Suprapubic skin (tissue), 4 donors: Measurements from ENCODE around the gene NYAP2. TPM values are rescaled to one million over a fixed set of nuclear protein-coding genes. Genes with fewer than 3 reads are reported as not detected.

Experiments
- DNase-seq, 2 donors: peaks; one replicate each; pipeline ENCODE4 v3.0.0-alpha.2; 2019; ENCODE audit warnings: low spot score in 2 of 2
- H3K27ac ChIP-seq: fragments of 200-600 bp; sonication (generic); one replicate; pipeline ENCODE4 v1.5.1; 2019
- H3K27me3 ChIP-seq: fragments of 200-600 bp; sonication (generic); one replicate; pipeline ENCODE4 v1.5.1; 2019
- H3K36me3 ChIP-seq: fragments of 200-600 bp; sonication (generic); one replicate; pipeline ENCODE4 v1.5.1; 2019
- H3K4me1 ChIP-seq: fragments of 200-600 bp; sonication (generic); one replicate; pipeline ENCODE4 v1.5.1; 2019
- H3K4me3 ChIP-seq: fragments of 200-600 bp; sonication (generic); one replicate; pipeline ENCODE4 v1.5.1; 2019; ENCODE audit warnings: mild to moderate bottlenecking
- H3K9me3 ChIP-seq: fragments of 200-600 bp; sonication (generic); one replicate; pipeline ENCODE4 v1.5.1; 2019
- EP300 ChIP-seq: sonication (generic); formaldehyde crosslinking; IDR thresholded peaks from one replicate; pipeline ENCODE4 v1.6.1; 2017; ENCODE audit warnings: antibody characterized with exemption
- POLR2A ChIP-seq, 2 donors: fragments of 450-650 bp; IDR thresholded peaks; one replicate each; pipeline ENCODE4 v1.6.1; 2017; ENCODE audit warnings: antibody characterized with exemption in 2 of 2, mild to moderate bottlenecking in 2 of 2, moderate library complexity in 2 of 2
- POLR2AphosphoS5 ChIP-seq, 3 donors: sonication (generic); formaldehyde crosslinking; IDR thresholded peaks; one replicate each; pipeline ENCODE4 v1.6.1; 2017; ENCODE audit warnings: antibody characterized with exemption in 3 of 3
- WGBS: methylation state at CpG from one replicate; pipeline ENCODE4 v1.1.5; 2018; 5-methylcytosine and 5-hydroxymethylcytosine counted together
- total RNA-seq, 4 donors: library from RNA; depleted of rRNA; stranded (reverse); fragments of >200 nt; gene quantifications; one replicate each; pipeline ENCODE4 v1.1.0, GENCODE V29; 2016
- TF ChIP-seq, protein P1 (sequence below), 2 donors: fragments of 200-600 bp in 1 of 2; fragments of 450-650 bp in 1 of 2; sonication (generic) in 1 of 2; IDR thresholded peaks; one replicate each; pipeline ENCODE4 v1.5.1; 2016 to 2019; ENCODE audit warnings: antibody characterized with exemption in 2 of 2, mild to moderate bottlenecking in 1 of 2, moderate library complexity in 1 of 2

NYAP2 gene
- total RNA-seq, 4 donors from 2014 or later: 0.11 TPM; not detected in 3

DNA sequence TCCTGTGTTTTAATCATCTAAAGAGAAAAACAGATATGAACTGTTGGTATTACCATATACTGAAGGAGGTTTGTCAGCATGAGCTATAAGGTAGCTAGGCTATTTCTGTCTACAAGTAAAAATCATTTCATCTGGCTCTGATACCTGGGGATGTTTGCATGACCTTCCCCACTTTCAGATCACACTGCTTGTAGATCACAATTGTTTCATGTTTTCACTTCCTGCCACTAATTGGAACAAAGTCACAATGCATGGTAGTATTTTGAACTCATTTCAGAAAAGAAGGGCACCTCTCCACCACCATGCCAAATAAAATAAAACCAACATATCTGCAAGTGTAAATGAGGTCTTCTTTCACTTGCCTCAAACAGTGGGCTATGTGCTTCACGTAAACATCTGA lies 37.8 kb downstream of the NYAP2 start:
- H3K27ac ChIP-seq: no peak overlapping the region
- no peak for TF ChIP-seq EP300
- no peaks in the 10 kb centered on the region for H3K27me3 ChIP-seq
- H3K9me3 ChIP-seq: no peaks in the 10 kb centered on the region
- no peaks in the 10 kb centered on the region for H3K4me1 ChIP-seq
- H3K4me3 ChIP-seq: no peak overlapping the region
- no peak for DNase-seq
- 84% methylated on average over 1 of the region's 1 CpG for WGBS
- no peaks in the 10 kb centered on the region for H3K36me3 ChIP-seq

- Histone ChIP-seq H3K27ac (no peak overlapping the region), H3K4me1 (no peaks in the 10 kb centered on the region), H3K4me3 (no peak overlapping the region), H3K36me3 (no peaks in the 10 kb centered on the region), H3K9me3 (no peaks in the 10 kb centered on the region), H3K27me3 (no peaks in the 10 kb centered on the region)
- 88% methylated on average over 1 of the region's 1 CpG for WGBS
- no peak for DNase-seq
- TF ChIP-seq POLR2A (IDR thresholded peaks at IDR 0.05) (no peak), EP300 (no peak), POLR2AphosphoS5 (IDR thresholded peaks at IDR 0.05) (no peak)
- TF ChIP-seq, protein P1, sequence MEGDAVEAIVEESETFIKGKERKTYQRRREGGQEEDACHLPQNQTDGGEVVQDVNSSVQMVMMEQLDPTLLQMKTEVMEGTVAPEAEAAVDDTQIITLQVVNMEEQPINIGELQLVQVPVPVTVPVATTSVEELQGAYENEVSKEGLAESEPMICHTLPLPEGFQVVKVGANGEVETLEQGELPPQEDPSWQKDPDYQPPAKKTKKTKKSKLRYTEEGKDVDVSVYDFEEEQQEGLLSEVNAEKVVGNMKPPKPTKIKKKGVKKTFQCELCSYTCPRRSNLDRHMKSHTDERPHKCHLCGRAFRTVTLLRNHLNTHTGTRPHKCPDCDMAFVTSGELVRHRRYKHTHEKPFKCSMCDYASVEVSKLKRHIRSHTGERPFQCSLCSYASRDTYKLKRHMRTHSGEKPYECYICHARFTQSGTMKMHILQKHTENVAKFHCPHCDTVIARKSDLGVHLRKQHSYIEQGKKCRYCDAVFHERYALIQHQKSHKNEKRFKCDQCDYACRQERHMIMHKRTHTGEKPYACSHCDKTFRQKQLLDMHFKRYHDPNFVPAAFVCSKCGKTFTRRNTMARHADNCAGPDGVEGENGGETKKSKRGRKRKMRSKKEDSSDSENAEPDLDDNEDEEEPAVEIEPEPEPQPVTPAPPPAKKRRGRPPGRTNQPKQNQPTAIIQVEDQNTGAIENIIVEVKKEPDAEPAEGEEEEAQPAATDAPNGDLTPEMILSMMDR (IDR thresholded peaks at IDR 0.05): no peak
Observed at GRCh38 chr2:225438248-225438647, 38.7 kb downstream of the NYAP2 start.

DNA sequence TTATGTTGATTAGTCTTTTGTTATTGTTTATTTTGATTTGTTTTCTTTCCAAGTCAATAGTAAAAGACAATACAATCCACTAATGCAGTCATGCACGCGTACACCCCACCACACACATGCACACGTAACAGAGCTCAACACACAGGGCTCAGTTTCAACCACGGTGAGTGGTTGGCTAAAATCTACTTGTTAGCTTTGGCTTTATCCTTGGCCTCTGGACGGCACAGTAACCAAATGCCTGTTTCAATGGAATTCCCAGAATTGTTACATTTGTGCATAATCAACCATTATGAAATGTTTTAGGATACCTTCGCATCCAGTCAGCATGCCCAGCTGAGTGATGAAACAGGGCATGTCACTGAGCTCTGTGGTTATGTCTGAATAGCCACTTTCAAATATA lies 53.2 kb downstream of the NYAP2 start:
- Histone ChIP-seq H3K4me1 (no peaks in the 10 kb centered on the region), H3K9me3 (no peaks in the 10 kb centered on the region), H3K27me3 (no peaks in the 10 kb centered on the region), H3K4me3 (no peak overlapping the region), H3K27ac (no peak overlapping the region), H3K36me3 (no peaks in the 10 kb centered on the region)
- 92% methylated on average over 6 of the region's 6 CpGs for WGBS
- TF ChIP-seq, protein P1 (IDR thresholded peaks at IDR 0.05): no peak
- no peak for TF ChIP-seq POLR2A (IDR thresholded peaks at IDR 0.05)
- no peak for TF ChIP-seq EP300
- no peak for TF ChIP-seq POLR2AphosphoS5 (IDR thresholded peaks at IDR 0.05)
- no peak for DNase-seq

DNA sequence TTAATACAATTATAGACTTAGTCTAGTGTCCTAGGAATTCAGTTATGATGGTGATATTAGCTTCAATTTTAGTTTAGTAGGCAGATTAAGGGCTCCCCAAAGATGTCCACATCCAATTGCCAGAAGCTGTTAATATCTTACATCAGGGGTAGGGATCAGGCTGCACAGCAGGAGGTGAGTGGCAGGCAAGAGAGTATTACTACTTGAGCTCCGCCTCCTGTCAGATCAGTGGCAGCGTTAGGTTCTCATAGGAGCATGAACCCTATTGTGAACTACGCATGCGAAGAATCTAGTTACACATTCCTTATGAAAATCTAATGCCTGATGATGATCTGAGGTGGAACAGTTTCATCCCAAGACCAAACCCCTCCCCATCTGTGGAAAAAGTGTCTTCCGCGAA lies 54.9 kb downstream of the NYAP2 start:
- no peak overlapping the region for H3K4me3 ChIP-seq
- no peaks in the 10 kb centered on the region for H3K4me1 ChIP-seq
- H3K27ac ChIP-seq: no peak overlapping the region
- no peak for DNase-seq
- no peaks in the 10 kb centered on the region for H3K36me3 ChIP-seq
- TF ChIP-seq POLR2A (IDR thresholded peaks at IDR 0.05) (no peak), POLR2AphosphoS5 (IDR thresholded peaks at IDR 0.05) (no peak), EP300 (no peak)
- TF ChIP-seq, protein P1 (IDR thresholded peaks at IDR 0.05): no peak
- no peaks in the 10 kb centered on the region for H3K9me3 ChIP-seq
- no peaks in the 10 kb centered on the region for H3K27me3 ChIP-seq
- WGBS: 91% methylated on average over 6 of the region's 6 CpGs

GRCh38 chr2:225456619-225457260 lies 57.2 kb downstream of the NYAP2 start:
- Histone ChIP-seq H3K4me1 (no peaks in the 10 kb centered on the region), H3K9me3 (no peaks in the 10 kb centered on the region), H3K36me3 (no peaks in the 10 kb centered on the region), H3K27me3 (no peaks in the 10 kb centered on the region), H3K27ac (no peak overlapping the region), H3K4me3 (no peak overlapping the region)
- no peak for DNase-seq
- WGBS: 85% methylated on average over 6 of the region's 6 CpGs
- TF ChIP-seq, protein P1 (IDR thresholded peaks at IDR 0.05): no peak
- TF ChIP-seq EP300 (no peak), POLR2AphosphoS5 (IDR thresholded peaks at IDR 0.05) (no peak), POLR2A (IDR thresholded peaks at IDR 0.05) (no peak)

DNA sequence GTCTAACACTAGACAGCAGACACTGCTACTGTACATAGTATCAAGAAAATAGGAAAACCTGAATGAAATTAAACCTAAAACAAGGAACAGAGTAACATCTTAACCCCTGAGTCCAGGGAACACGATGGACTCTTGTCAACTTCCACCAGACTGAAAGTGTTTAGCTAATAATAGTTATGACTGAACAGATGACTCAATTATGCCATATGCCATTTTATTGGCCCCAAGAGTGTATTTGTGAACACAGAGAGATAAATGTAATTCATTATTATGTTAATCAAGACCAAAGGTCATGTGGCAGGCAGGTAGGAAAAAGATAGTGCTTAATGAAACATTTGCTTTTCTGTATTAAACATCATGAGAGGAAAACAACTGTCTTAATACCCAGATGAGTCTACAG lies 58.0 kb downstream of the NYAP2 start:
- 34% methylated on average over 1 of the region's 1 CpG for WGBS
- H3K27me3 ChIP-seq: no peaks in the 10 kb centered on the region
- no peaks in the 10 kb centered on the region for H3K4me1 ChIP-seq
- DNase-seq: no peak
- no peak overlapping the region for H3K4me3 ChIP-seq
- no peak for TF ChIP-seq EP300
- TF ChIP-seq, protein P1 (IDR thresholded peaks at IDR 0.05): no peak
- no peak for TF ChIP-seq POLR2AphosphoS5 (IDR thresholded peaks at IDR 0.05)
- TF ChIP-seq POLR2A (IDR thresholded peaks at IDR 0.05): no peak
- no peak overlapping the region for H3K27ac ChIP-seq
- no peaks in the 10 kb centered on the region for H3K9me3 ChIP-seq
- H3K36me3 ChIP-seq: no peaks in the 10 kb centered on the region
